ENCODE measurements around the gene AP3D1. TPM values are rescaled to one million over a fixed set of nuclear protein-coding genes. Genes with fewer than 3 reads are reported as not detected.

AP3D1 gene
- total RNA-seq, 1 donor from 2014 or later: 98.8 TPM

- no peak for DNase-seq (ENCODE audit: low spot score in 2 of 2)
- Histone ChIP-seq H3K9me3 (no peaks in the 10 kb centered on the region), H3K4me3 (no peak overlapping the region), H3K27me3 (no peaks in the 10 kb centered on the region), H3K4me1 (peaks cover 8 to 18% of the 10 kb centered on the region in 2 donors), H3K27ac (no peak overlapping the region), H3K36me3 (peaks cover 51 to 52% of the 10 kb centered on the region in 2 donors)
- intact Hi-C loops (cut with DNase I): no loop called here
- no peak for TF ChIP-seq CTCF (IDR thresholded peaks at IDR 0.05)
Measured at GRCh38 chr19:2191456-2192310, 40.3 kb upstream of the AP3D1 start.

GRCh38 chr19:2190848-2191455 is 39.6 kb upstream of the AP3D1 start:
- Histone ChIP-seq H3K36me3 (peaks cover 44 to 46% of the 10 kb centered on the region in 2 donors), H3K27me3 (no peaks in the 10 kb centered on the region), H3K27ac (no peak overlapping the region), H3K9me3 (no peaks in the 10 kb centered on the region), H3K4me3 (no peak overlapping the region), H3K4me1 (peaks cover 14 to 22% of the 10 kb centered on the region in 2 donors)
- TF ChIP-seq CTCF (IDR thresholded peaks at IDR 0.05): no peak
- intact Hi-C loops (cut with DNase I): no loop called here
- no peak for DNase-seq (ENCODE audit: low spot score in 2 of 2)

- Histone ChIP-seq H3K27ac (peak overlapping the region in 1 of 2 donors; percentile 8), H3K4me1 (peaks cover 19 to 29% of the 10 kb centered on the region in 2 donors), H3K9me3 (no peaks in the 10 kb centered on the region), H3K36me3 (peaks cover 35 to 36% of the 10 kb centered on the region in 2 donors), H3K4me3 (no peak overlapping the region), H3K27me3 (no peaks in the 10 kb centered on the region)
- TF ChIP-seq CTCF (IDR thresholded peaks at IDR 0.05): no peak
- intact Hi-C loops (cut with DNase I): no loop called here
- no peak for DNase-seq (ENCODE audit: low spot score in 2 of 2)
Measured at GRCh38 chr19:2189880-2190279, 38.5 kb upstream of the AP3D1 start.

GRCh38 chr19:2188708-2189385 is 37.5 kb upstream of the AP3D1 start:
- Histone ChIP-seq H3K36me3 (peaks cover 25% of the 10 kb centered on the region in 2 donors), H3K4me3 (no peak overlapping the region), H3K4me1 (peaks cover 19 to 34% of the 10 kb centered on the region in 2 donors), H3K27me3 (no peaks in the 10 kb centered on the region), H3K9me3 (no peaks in the 10 kb centered on the region), H3K27ac (peak overlapping the region; percentile 15 to 81)
- DNase-seq (ENCODE audit: low spot score in 2 of 2): no peak
- no peak for TF ChIP-seq CTCF (IDR thresholded peaks at IDR 0.05)
- intact Hi-C loops (cut with DNase I): no loop called here

- peak overlapping the region; percentile 81 to 87 for H3K27ac ChIP-seq
- H3K36me3 ChIP-seq: peaks cover 12 to 14% of the 10 kb centered on the region in 2 donors
Measured at GRCh38 chr19:2187159-2187558, 35.8 kb upstream of the AP3D1 start.

More at GRCh38 chr19:2187159-2187558, 35.8 kb upstream of the AP3D1 start:
- no peak for TF ChIP-seq CTCF (IDR thresholded peaks at IDR 0.05)
- no peaks in the 10 kb centered on the region for H3K9me3 ChIP-seq
- H3K4me3 ChIP-seq: no peak overlapping the region
- intact Hi-C loops (cut with DNase I): loop anchor here (2.0 kb wide), 1 partner anchor 30 kb away; no protein-coding TSS in a partner anchor
- no peaks in the 10 kb centered on the region for H3K27me3 ChIP-seq
- H3K4me1 ChIP-seq: peaks cover 24 to 48% of the 10 kb centered on the region in 2 donors
- no peak for DNase-seq (ENCODE audit: low spot score in 2 of 2)

All from ascending aorta (tissue), 2 donors.